Cardiac fibroblast (primary cell): ENCODE data around the gene TARBP1.
"Not testable (repeated sequence)": the region's sequence is repeated elsewhere in the genome, so short reads cannot be mapped to it uniquely, and the experiment has no call there.

Experiments
- DNase-seq, 2 donors: peaks; one replicate each; pipeline versions ENCODE4 v3.0.0 to v3.0.0-alpha.2; 2010; ENCODE audit warnings: low read depth in 2 of 2
- H3K4me3 ChIP-seq, 2 donors: replicated peaks in 1 of 2; 1 replicate in 1 of 2; 2 replicates in 1 of 2; pipeline ENCODE4 v1.5.1; 2011; ENCODE audit warnings: low read depth in 2 of 2, low read length in 2 of 2, mild to moderate bottlenecking in 2 of 2, moderate library complexity in 1 of 2
- CTCF ChIP-seq: IDR thresholded peaks from one replicate; pipeline ENCODE4 v1.5.1; 2011; ENCODE audit warnings: low read depth, mild to moderate bottlenecking, low read length, inconsistent platforms

The TARBP1 gene

GRCh38 chr1:234381699-234382555 lies 97.1 kb downstream of the TARBP1 start:
- DNase-seq: no peak
- H3K4me3 ChIP-seq: no peak overlapping the region
- no peak for TF ChIP-seq CTCF

- not testable (repeated sequence) for DNase-seq, H3K4me3 ChIP-seq
Measured at GRCh38 chr1:234379591-234380109, 99.3 kb downstream of the TARBP1 start.

- TF ChIP-seq CTCF: no peak
- no peak overlapping the region for H3K4me3 ChIP-seq
- no peak for DNase-seq
Measured at GRCh38 chr1:234375672-234376071, 103.3 kb downstream of the TARBP1 start.

GRCh38 chr1:234373959-234374254 lies 105.1 kb downstream of the TARBP1 start:
- peak overlapping the region; percentile 64 to 91 for H3K4me3 ChIP-seq
- no peak for DNase-seq
- no peak for TF ChIP-seq CTCF

GRCh38 chr1:234373064-234373958 lies 105.7 kb downstream of the TARBP1 start, which contains the start of gene COA6:
COA6 (plus strand) TSS chr1:234373456; CDS start chr1:234373467, 11 bp downstream.
- TF ChIP-seq CTCF: no peak
- peak; percentile 98 for DNase-seq
- H3K4me3 ChIP-seq: peak within 1 kb of the TSS; percentile 64 to 91

- H3K4me3 ChIP-seq: peak overlapping the region; percentile 64 to 91
- no peak for TF ChIP-seq CTCF
- no peak for DNase-seq
Measured at GRCh38 chr1:234372011-234372757, 106.8 kb downstream of the TARBP1 start.

GRCh38 chr1:234371414-234371813 lies 107.6 kb downstream of the TARBP1 start:
- H3K4me3 ChIP-seq: no peak overlapping the region
- TF ChIP-seq CTCF: no peak
- DNase-seq: no peak
